Esophagus muscularis mucosa (tissue), 3 donors: Measurements from ENCODE around the gene RENBP.

ENCODE experiments used
- POLR2A ChIP-seq: fragments of 450-650 bp; IDR thresholded peaks from one replicate; pipeline ENCODE4 v1.6.1; 2017; ENCODE audit warnings: antibody characterized with exemption, moderate library complexity, mild to moderate bottlenecking, low read depth
- TF ChIP-seq, protein P1 (sequence below), 3 experiments: fragments of 200-600 bp in 2 of 3; fragments of 450-650 bp in 1 of 3; sonication (generic) in 2 of 3; IDR thresholded peaks; one replicate each; pipeline ENCODE4 v1.5.1; 2017 to 2019; ENCODE audit warnings: antibody characterized with exemption in 3 of 3, mild to moderate bottlenecking in 2 of 3, moderate library complexity in 1 of 3

DNA sequence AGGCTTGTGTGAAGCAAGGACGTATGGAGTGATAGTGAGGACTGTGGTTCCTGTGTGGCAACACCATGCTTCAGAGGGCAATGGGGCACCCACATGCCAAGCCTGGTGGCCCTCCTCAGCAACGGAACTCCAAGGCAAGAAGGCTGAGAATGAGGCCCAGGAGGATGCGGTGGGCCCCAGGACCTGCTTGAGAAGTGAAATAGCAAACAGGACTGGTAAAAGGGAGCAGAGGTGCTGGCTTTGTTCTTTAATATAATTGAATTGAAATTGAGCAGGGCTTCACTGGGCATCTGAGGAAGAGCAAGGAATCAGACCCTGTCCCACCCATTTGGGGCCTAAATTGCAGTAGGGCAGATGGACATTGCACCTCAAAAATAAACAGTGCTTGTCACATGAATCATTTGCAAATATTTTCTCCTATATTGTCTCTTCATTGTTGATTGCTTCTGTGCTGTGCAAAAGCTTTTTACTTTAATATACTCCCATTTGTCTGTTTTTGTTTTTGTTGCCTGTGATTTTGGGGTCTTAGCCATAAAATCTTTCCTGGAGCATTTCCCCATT is 30.4 kb upstream of the RENBP start:
- TF ChIP-seq, protein P1, sequence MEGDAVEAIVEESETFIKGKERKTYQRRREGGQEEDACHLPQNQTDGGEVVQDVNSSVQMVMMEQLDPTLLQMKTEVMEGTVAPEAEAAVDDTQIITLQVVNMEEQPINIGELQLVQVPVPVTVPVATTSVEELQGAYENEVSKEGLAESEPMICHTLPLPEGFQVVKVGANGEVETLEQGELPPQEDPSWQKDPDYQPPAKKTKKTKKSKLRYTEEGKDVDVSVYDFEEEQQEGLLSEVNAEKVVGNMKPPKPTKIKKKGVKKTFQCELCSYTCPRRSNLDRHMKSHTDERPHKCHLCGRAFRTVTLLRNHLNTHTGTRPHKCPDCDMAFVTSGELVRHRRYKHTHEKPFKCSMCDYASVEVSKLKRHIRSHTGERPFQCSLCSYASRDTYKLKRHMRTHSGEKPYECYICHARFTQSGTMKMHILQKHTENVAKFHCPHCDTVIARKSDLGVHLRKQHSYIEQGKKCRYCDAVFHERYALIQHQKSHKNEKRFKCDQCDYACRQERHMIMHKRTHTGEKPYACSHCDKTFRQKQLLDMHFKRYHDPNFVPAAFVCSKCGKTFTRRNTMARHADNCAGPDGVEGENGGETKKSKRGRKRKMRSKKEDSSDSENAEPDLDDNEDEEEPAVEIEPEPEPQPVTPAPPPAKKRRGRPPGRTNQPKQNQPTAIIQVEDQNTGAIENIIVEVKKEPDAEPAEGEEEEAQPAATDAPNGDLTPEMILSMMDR (IDR thresholded peaks at IDR 0.05), result no peak
- TF ChIP-seq POLR2A, result no peak
